NB4 (cell line): Measurements from ENCODE around the gene ETDA.

Experiments
- DNase-seq: peaks from one replicate; pipeline ENCODE4 v3.0.0; 2010; ENCODE audit warnings: low read depth
- H3K4me3 ChIP-seq: one replicate; pipeline ENCODE4 v1.5.1; 2011; ENCODE audit warnings: mild to moderate bottlenecking, low read depth, low read length, moderate library complexity
- MAX ChIP-seq: IDR thresholded peaks from 2 replicates; pipeline ENCODE4 v1.6.1; 2011; ENCODE audit warnings: low read depth, low read length
- MYC ChIP-seq: IDR thresholded peaks from 2 replicates; pipeline ENCODE4 v1.6.1; 2011; ENCODE audit warnings: low read depth, low read length
- POLR2A ChIP-seq: IDR thresholded peaks from 2 replicates; pipeline ENCODE4 v1.6.1; 2011; ENCODE audit warnings: mild to moderate bottlenecking; ENCODE audit not compliant: insufficient read length; ENCODE audit errors: extremely low read depth
- TF ChIP-seq, protein P1 (sequence below): IDR thresholded peaks from one replicate; pipeline ENCODE4 v1.5.1; 2012; ENCODE audit warnings: low read depth, low read length

The ETDA gene

DNA sequence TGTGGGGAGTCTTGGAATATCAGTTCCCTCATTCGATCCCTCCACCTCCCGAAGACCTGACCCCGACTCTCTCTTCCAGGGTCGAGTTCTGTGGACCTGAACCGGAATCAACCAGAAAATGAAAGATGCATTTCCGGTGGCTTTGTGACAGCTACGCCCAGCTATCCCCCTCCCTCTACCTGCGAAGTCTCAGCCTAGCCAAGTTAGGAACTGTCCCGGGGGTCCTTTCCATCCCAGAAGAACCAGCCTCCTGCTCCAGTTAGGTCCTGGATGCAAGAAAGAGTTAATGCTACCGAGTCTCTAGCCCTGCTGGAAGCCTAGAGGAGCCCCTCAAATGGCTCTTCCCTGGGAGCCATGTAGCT, 44.1 kb downstream of the ETDA start:
- no peak for TF ChIP-seq MAX
- TF ChIP-seq MYC, result no peak
- TF ChIP-seq, protein P1, sequence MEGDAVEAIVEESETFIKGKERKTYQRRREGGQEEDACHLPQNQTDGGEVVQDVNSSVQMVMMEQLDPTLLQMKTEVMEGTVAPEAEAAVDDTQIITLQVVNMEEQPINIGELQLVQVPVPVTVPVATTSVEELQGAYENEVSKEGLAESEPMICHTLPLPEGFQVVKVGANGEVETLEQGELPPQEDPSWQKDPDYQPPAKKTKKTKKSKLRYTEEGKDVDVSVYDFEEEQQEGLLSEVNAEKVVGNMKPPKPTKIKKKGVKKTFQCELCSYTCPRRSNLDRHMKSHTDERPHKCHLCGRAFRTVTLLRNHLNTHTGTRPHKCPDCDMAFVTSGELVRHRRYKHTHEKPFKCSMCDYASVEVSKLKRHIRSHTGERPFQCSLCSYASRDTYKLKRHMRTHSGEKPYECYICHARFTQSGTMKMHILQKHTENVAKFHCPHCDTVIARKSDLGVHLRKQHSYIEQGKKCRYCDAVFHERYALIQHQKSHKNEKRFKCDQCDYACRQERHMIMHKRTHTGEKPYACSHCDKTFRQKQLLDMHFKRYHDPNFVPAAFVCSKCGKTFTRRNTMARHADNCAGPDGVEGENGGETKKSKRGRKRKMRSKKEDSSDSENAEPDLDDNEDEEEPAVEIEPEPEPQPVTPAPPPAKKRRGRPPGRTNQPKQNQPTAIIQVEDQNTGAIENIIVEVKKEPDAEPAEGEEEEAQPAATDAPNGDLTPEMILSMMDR, result no peak
- TF ChIP-seq POLR2A, result no peak
- no peak overlapping the region for H3K4me3 ChIP-seq

GRCh38 chrX:135302269-135302873, 50.5 kb downstream of the ETDA start:
- DNase-seq, result no peak
- no peak overlapping the region for H3K4me3 ChIP-seq
- TF ChIP-seq, protein P1, result no peak
- TF ChIP-seq MAX, result no peak
- TF ChIP-seq MYC, result no peak
- no peak for TF ChIP-seq POLR2A

More for the DNA sequence above, 44.1 kb downstream of the ETDA start:
- DNase-seq, result no peak
